8988T (cell line): ENCODE data around the gene SH3PXD2A.
"Not testable (repeated sequence)": the region's sequence is repeated elsewhere in the genome, so short reads cannot be mapped to it uniquely, and the experiment has no call there.

Experiments used
- DNase-seq: peaks from one replicate; pipeline ENCODE4 v3.0.0; 2011

SH3PXD2A gene

GRCh38 chr10:103832806-103833205, 22.6 kb downstream of the SH3PXD2A start:
- DNase-seq, result no peak

GRCh38 chr10:103829838-103830465, 25.4 kb downstream of the SH3PXD2A start:
- no peak for DNase-seq

- DNase-seq, result no peak
Measured at GRCh38 chr10:103829278-103829677, 26.1 kb downstream of the SH3PXD2A start.

GRCh38 chr10:103828587-103829197, 26.7 kb downstream of the SH3PXD2A start:
- no peak for DNase-seq

GRCh38 chr10:103828107-103828506, 27.3 kb downstream of the SH3PXD2A start:
- DNase-seq, result no peak

GRCh38 chr10:103826885-103827284, 28.5 kb downstream of the SH3PXD2A start:
- no peak for DNase-seq

GRCh38 chr10:103824281-103824680, 31.1 kb downstream of the SH3PXD2A start:
- DNase-seq, result no peak

GRCh38 chr10:103823706-103824272, 31.6 kb downstream of the SH3PXD2A start:
- DNase-seq, result no peak

GRCh38 chr10:103822800-103823199, 32.6 kb downstream of the SH3PXD2A start:
- DNase-seq, result no peak

GRCh38 chr10:103822107-103822716, 33.2 kb downstream of the SH3PXD2A start:
- DNase-seq, result no peak

- no peak for DNase-seq
Measured at GRCh38 chr10:103820101-103821062, 35.0 kb downstream of the SH3PXD2A start.

- no peak for DNase-seq
Measured at GRCh38 chr10:103819493-103819892, 35.9 kb downstream of the SH3PXD2A start.

GRCh38 chr10:103818765-103819374, 36.5 kb downstream of the SH3PXD2A start:
- no peak for DNase-seq

GRCh38 chr10:103818105-103818504, 37.3 kb downstream of the SH3PXD2A start:
- no peak for DNase-seq

GRCh38 chr10:103816431-103816830, 38.9 kb downstream of the SH3PXD2A start:
- no peak for DNase-seq

GRCh38 chr10:103814626-103815370, 40.6 kb downstream of the SH3PXD2A start:
- DNase-seq, result no peak

- no peak for DNase-seq
Measured at GRCh38 chr10:103814105-103814504, 41.3 kb downstream of the SH3PXD2A start.

GRCh38 chr10:103813312-103813711, 42.1 kb downstream of the SH3PXD2A start:
- not testable (repeated sequence) for DNase-seq

GRCh38 chr10:103812432-103812831, 42.9 kb downstream of the SH3PXD2A start:
- no peak for DNase-seq

- DNase-seq, result no peak
Measured at GRCh38 chr10:103812004-103812403, 43.4 kb downstream of the SH3PXD2A start.

- DNase-seq, result no peak
Measured at GRCh38 chr10:103811463-103811862, 43.9 kb downstream of the SH3PXD2A start.

- no peak for DNase-seq
Measured at GRCh38 chr10:103808780-103809179, 46.6 kb downstream of the SH3PXD2A start.
